IMR-90 (cell line): ENCODE measurements around the gene CDK8. TPM values are rescaled to one million over a fixed set of nuclear protein-coding genes. Genes with fewer than 3 reads are reported as not detected.

Experiments
- ATAC-seq: fragments of 200-7000 bp; cut with Tn5 transposase; 2 replicates; pipeline ENCODE4 v1.9.1; 2020; ENCODE audit warnings: low read depth, mild to moderate bottlenecking, moderate library complexity
- BruUV-seq: library from RNA; stranded (reverse); fragments of 400-500 nt; replicated peaks from 2 replicates; lab custom pipeline; 2021; lab: Mats Ljungman, UMichigan
- CTCF ChIA-PET: fragments of 300-600 bp; formaldehyde crosslinking; extraction: SDS; loops from one replicate; lab custom pipeline; 2021; ENCODE audit warnings: antibody characterized with exemption; lab: Yijun Ruan, JAX
- POLR2A ChIA-PET: fragments of 300-600 bp; sonication (Branson Sonifier 250); formaldehyde crosslinking; loops from one replicate; lab custom pipeline; 2022; ENCODE audit warnings: antibody characterized with exemption; ENCODE audit not compliant: unreplicated experiment; lab: Charles Lee
- DNase-seq: peaks from one replicate; pipeline ENCODE4 v3.0.0; 2013
- H2AFZ ChIP-seq: replicated peaks from 2 replicates; pipeline ENCODE3; 2013; ENCODE audit warnings: low read length, mild to moderate bottlenecking; ENCODE audit not compliant: poor library complexity
- H2AK5ac ChIP-seq: 2 replicates; pipeline ENCODE4 v1.6.1; 2013; ENCODE audit warnings: low read depth, low read length, inconsistent platforms
- H2AK9ac ChIP-seq: replicated peaks from 2 replicates; pipeline ENCODE3; 2013; ENCODE audit warnings: mild to moderate bottlenecking, low read depth, low read length, moderate library complexity; ENCODE audit not compliant: poor library complexity
- H2BK120ac ChIP-seq: 2 replicates; pipeline ENCODE4 v1.6.1; 2013; ENCODE audit warnings: low read depth, low read length, inconsistent platforms
- H2BK15ac ChIP-seq: 3 replicates; pipeline ENCODE4 v1.6.1; 2013; ENCODE audit warnings: low read depth, low read length, inconsistent platforms
- H2BK20ac ChIP-seq: 2 replicates; pipeline ENCODE4 v1.6.1; 2013; ENCODE audit warnings: low read depth, mild to moderate bottlenecking, inconsistent platforms, low read length, moderate library complexity
- H2BK5ac ChIP-seq: 2 replicates; pipeline ENCODE4 v1.6.1; 2013; ENCODE audit warnings: mild to moderate bottlenecking, low read depth, low read length, inconsistent platforms; ENCODE audit not compliant: poor library complexity, severe bottlenecking
- H3K14ac ChIP-seq: replicated peaks from 2 replicates; pipeline ENCODE4 v1.6.1; 2013; ENCODE audit warnings: low read depth, low read length, inconsistent platforms
- H3K18ac ChIP-seq: 2 replicates; pipeline ENCODE4 v1.6.1; 2013; ENCODE audit warnings: low read depth, low read length, control low read depth
- H3K23ac ChIP-seq: 2 replicates; pipeline ENCODE4 v1.6.1; 2013; ENCODE audit warnings: low read depth, low read length, inconsistent platforms
- H3K27ac ChIP-seq: 2 replicates; pipeline ENCODE4 v1.5.1; 2013; ENCODE audit warnings: mild to moderate bottlenecking, control low read depth, low read length; ENCODE audit not compliant: insufficient read depth
- H3K27me3 ChIP-seq: 2 replicates; pipeline ENCODE4 v1.6.1; 2013; ENCODE audit warnings: low read length; ENCODE audit not compliant: control insufficient read depth, insufficient read depth
- H3K36me3 ChIP-seq: 2 replicates; pipeline ENCODE4 v1.6.1; 2013; ENCODE audit warnings: low read length, mixed read lengths; ENCODE audit not compliant: control insufficient read depth, insufficient read depth
- H3K4ac ChIP-seq: 2 replicates; pipeline ENCODE4 v1.6.1; 2013; ENCODE audit warnings: low read depth, low read length, inconsistent platforms
- H3K4me1 ChIP-seq: 2 replicates; pipeline ENCODE4 v1.6.1; 2013; ENCODE audit warnings: low read length, mixed read lengths; ENCODE audit not compliant: control insufficient read depth, insufficient read depth
- H3K4me2 ChIP-seq: 2 replicates; pipeline ENCODE4 v1.6.1; 2013; ENCODE audit warnings: low read depth, mild to moderate bottlenecking, control low read depth, low read length, moderate library complexity
- H3K4me3 ChIP-seq: 2 replicates; pipeline ENCODE4 v1.5.1; 2013; ENCODE audit warnings: low read depth, mild to moderate bottlenecking, control low read depth, low read length, moderate library complexity; ENCODE audit not compliant: insufficient read depth
- H3K56ac ChIP-seq: 2 replicates; pipeline ENCODE4 v1.6.1; 2013; ENCODE audit warnings: low read length, inconsistent platforms; ENCODE audit not compliant: insufficient read depth; ENCODE audit errors: extremely low read depth
- H3K79me1 ChIP-seq, 2 experiments: 2 replicates each; pipeline ENCODE4 v1.6.1; 2013; ENCODE audit warnings: low read length in 2 of 2, inconsistent platforms in 1 of 2, low read depth in 1 of 2
- H3K9ac ChIP-seq: 2 replicates; pipeline ENCODE4 v1.6.1; 2013; ENCODE audit warnings: low read depth, low read length, control low read depth
- H3K9me1 ChIP-seq: 2 replicates; pipeline ENCODE4 v1.6.1; 2013; ENCODE audit warnings: low read length, inconsistent platforms; ENCODE audit not compliant: insufficient read depth
- H3K9me3 ChIP-seq: 2 replicates; pipeline ENCODE4 v1.6.1; 2013; ENCODE audit warnings: low read length; ENCODE audit not compliant: control insufficient read depth, insufficient read depth
- H4K20me1 ChIP-seq: 2 replicates; pipeline ENCODE4 v1.6.1; 2013; ENCODE audit warnings: low read length, inconsistent platforms; ENCODE audit not compliant: insufficient read depth
- H4K5ac ChIP-seq: 2 replicates; pipeline ENCODE4 v1.6.1; 2013; ENCODE audit warnings: mild to moderate bottlenecking, low read depth, low read length, control low read depth
- H4K8ac ChIP-seq, 2 experiments: 2 replicates each; pipeline ENCODE4 v1.6.1; 2013; ENCODE audit warnings: low read depth in 2 of 2, low read length in 2 of 2, control low read depth in 1 of 2, inconsistent platforms in 1 of 2
- H4K91ac ChIP-seq: 2 replicates; pipeline ENCODE4 v1.6.1; 2013; ENCODE audit warnings: low read depth, low read length, inconsistent platforms; ENCODE audit not compliant: insufficient read depth
- CEBPB ChIP-seq: IDR thresholded peaks from 2 replicates; pipeline ENCODE4 v1.6.1; 2012; ENCODE audit warnings: low read depth, low read length, improper control_type of control experiment
- ELK1 ChIP-seq: fragments of 150-350 bp; IDR thresholded peaks from 2 replicates; pipeline ENCODE4 v1.6.1; 2016; ENCODE audit warnings: low read depth, mild to moderate bottlenecking, low read length, moderate library complexity, borderline replicate concordance
- MXI1 ChIP-seq: IDR thresholded peaks from 2 replicates; pipeline ENCODE4 v1.6.1; 2012; ENCODE audit warnings: low read depth, mild to moderate bottlenecking, low read length, moderate library complexity, borderline replicate concordance
- POLR2A ChIP-seq: IDR thresholded peaks from 2 replicates; pipeline ENCODE4 v1.6.1; 2012; ENCODE audit warnings: mild to moderate bottlenecking, low read depth, low read length
- RAD21 ChIP-seq: IDR thresholded peaks from 2 replicates; pipeline ENCODE4 v1.6.1; 2012; ENCODE audit warnings: low read length, improper control_type of control experiment
- RCOR1 ChIP-seq: IDR thresholded peaks from 2 replicates; pipeline ENCODE4 v1.6.1; 2012; ENCODE audit warnings: mild to moderate bottlenecking, low read length, improper control_type of control experiment; ENCODE audit not compliant: insufficient replicate concordance
- RFX5 ChIP-seq: IDR thresholded peaks from 2 replicates; pipeline ENCODE4 v1.8.0; 2012; ENCODE audit warnings: low read depth, mild to moderate bottlenecking, low read length, moderate library complexity
- SMC3 ChIP-seq: fragments of 150-350 bp; IDR thresholded peaks from 2 replicates; pipeline ENCODE4 v1.6.1; 2016; ENCODE audit warnings: low read depth, mild to moderate bottlenecking, antibody characterized with exemption, low read length, moderate library complexity
- USF2 ChIP-seq: fragments of 150-350 bp; IDR thresholded peaks from 2 replicates; pipeline ENCODE4 v1.6.1; 2017; ENCODE audit warnings: mild to moderate bottlenecking, antibody characterized with exemption, low read length, low read depth
- WGBS, 2 experiments: methylation state at CpG; one replicate each; pipeline versions ENCODE4 v1.1.5 to v1.1.7; 2013; ENCODE audit warnings: missing lambda C conversion rate in 2 of 2; ENCODE audit not compliant: insufficient read length in 1 of 2; ENCODE audit errors: extremely low coverage in 2 of 2; 5-methylcytosine and 5-hydroxymethylcytosine counted together
- dilution Hi-C: fragments of 300-500 bp; cut with HindIII; formaldehyde crosslinking; loops from one replicate; pipeline ENCODE4 v1.14.3; 2018; ENCODE audit warnings: low sequenced_read_pairs; ENCODE audit not compliant: unreplicated experiment
- in situ Hi-C: fragments of 300-500 bp; cut with MboI; formaldehyde crosslinking; loops from 3 replicates; pipeline ENCODE4 v1.14.3; 2019; ENCODE audit warnings: low sequenced_read_pairs, inconsistent platforms, mixed read lengths
- intact Hi-C: fragments of 100-400 bp; cut with micrococcal nuclease; formaldehyde crosslinking; loops from 2 replicates; pipeline ENCODE4 v1.10.0; 2022
- polyA plus RNA-seq, 3 experiments: library from polyadenylated mRNA; depleted of rRNA; stranded (reverse); fragments of >200 nt; gene quantifications; 2 replicates each; pipeline ENCODE4 v1.2.3, GENCODE V29; 2012; ENCODE audit warnings: low replicate concordance in 1 of 3
- total RNA-seq: library from RNA; depleted of rRNA; stranded (reverse); fragments of >200 nt; gene quantifications from 2 replicates; pipeline ENCODE4 v1.2.3, GENCODE V29; 2012
- TF ChIP-seq, protein P1 (sequence below): conservative IDR thresholded peaks from 2 replicates; pipeline ENCODE4 v1.5.1; 2012; ENCODE audit warnings: mild to moderate bottlenecking, low read depth, low read length, improper control_type of control experiment

Gene CDK8
- total and polyA plus RNA-seq, 2 of the 4 experiments (the other 2 are of a cell fraction), result 15.4 to 19.0 TPM

GRCh38 chr13:26335158-26335557, 81.2 kb downstream of the CDK8 start:
- H3K27me3 ChIP-seq, result no peaks in the 10 kb centered on the region
- no TSS peak for BruUV-seq
- peaks cover 13% of the 10 kb centered on the region; the same call in 1 of the 2 replicates for H4K20me1 ChIP-seq
- H3K9me1 ChIP-seq, result 0 out of 2 replicates have a peak, but pooled peaks cover 2% of the 10 kb centered on the region
- ChIA-PET CTCF (no interaction called here), POLR2A (interaction anchor here (0.6 kb wide), 1 partner anchor 18 kb away, joined by 3 read pairs; no protein-coding TSS in a partner anchor)
- no peak overlapping the region for H3K56ac ChIP-seq
- TF ChIP-seq, protein P1, sequence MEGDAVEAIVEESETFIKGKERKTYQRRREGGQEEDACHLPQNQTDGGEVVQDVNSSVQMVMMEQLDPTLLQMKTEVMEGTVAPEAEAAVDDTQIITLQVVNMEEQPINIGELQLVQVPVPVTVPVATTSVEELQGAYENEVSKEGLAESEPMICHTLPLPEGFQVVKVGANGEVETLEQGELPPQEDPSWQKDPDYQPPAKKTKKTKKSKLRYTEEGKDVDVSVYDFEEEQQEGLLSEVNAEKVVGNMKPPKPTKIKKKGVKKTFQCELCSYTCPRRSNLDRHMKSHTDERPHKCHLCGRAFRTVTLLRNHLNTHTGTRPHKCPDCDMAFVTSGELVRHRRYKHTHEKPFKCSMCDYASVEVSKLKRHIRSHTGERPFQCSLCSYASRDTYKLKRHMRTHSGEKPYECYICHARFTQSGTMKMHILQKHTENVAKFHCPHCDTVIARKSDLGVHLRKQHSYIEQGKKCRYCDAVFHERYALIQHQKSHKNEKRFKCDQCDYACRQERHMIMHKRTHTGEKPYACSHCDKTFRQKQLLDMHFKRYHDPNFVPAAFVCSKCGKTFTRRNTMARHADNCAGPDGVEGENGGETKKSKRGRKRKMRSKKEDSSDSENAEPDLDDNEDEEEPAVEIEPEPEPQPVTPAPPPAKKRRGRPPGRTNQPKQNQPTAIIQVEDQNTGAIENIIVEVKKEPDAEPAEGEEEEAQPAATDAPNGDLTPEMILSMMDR, result no peak
- TF ChIP-seq ELK1 (no peak), RCOR1 (no peak), SMC3 (no peak), CEBPB (no peak), POLR2A (no peak), MXI1 (no peak), RAD21 (no peak), USF2 (no peak), RFX5 (no peak)
- no peak overlapping the region for H2BK5ac ChIP-seq
- no peak for ATAC-seq
- intact Hi-C loops, result no loop called here
- no peak overlapping the region for H3K4ac ChIP-seq
- no peak overlapping the region for H4K8ac ChIP-seq
- H2BK120ac ChIP-seq, result no peak overlapping the region
- H4K91ac ChIP-seq, result no peak overlapping the region
- no peak overlapping the region for H2BK20ac ChIP-seq
- no peak overlapping the region for H3K4me3 ChIP-seq
- H3K23ac ChIP-seq, result no peak overlapping the region
- H3K36me3 ChIP-seq, result no peaks in the 10 kb centered on the region
- no peak overlapping the region for H2AK5ac ChIP-seq
- H2BK15ac ChIP-seq, result no peak overlapping the region
- no peak overlapping the region for H2AK9ac ChIP-seq
- peaks cover 18 to 21% of the 10 kb centered on the region in 2 experiments for H3K79me1 ChIP-seq
- no peaks in the 10 kb centered on the region for H3K4me1 ChIP-seq
- no peak overlapping the region for H3K4me2 ChIP-seq
- no peak overlapping the region for H2AFZ ChIP-seq
- no peaks in the 10 kb centered on the region for H3K9me3 ChIP-seq
- dilution Hi-C loops, result no loop called here
- 94% methylated on average over 5 of the region's 5 CpGs; no CpG with 5 or more reads in 1 of the 2 experiments for WGBS, 2 experiments
- no peak overlapping the region for H3K18ac ChIP-seq
- H4K5ac ChIP-seq, result no peak overlapping the region
- in situ Hi-C loops, result no loop called here
- no peak overlapping the region for H3K27ac ChIP-seq
- no peak overlapping the region for H3K14ac ChIP-seq
- no peak for DNase-seq
- no peak overlapping the region for H3K9ac ChIP-seq
